ENCODE data around the gene RIN3.

DNA sequence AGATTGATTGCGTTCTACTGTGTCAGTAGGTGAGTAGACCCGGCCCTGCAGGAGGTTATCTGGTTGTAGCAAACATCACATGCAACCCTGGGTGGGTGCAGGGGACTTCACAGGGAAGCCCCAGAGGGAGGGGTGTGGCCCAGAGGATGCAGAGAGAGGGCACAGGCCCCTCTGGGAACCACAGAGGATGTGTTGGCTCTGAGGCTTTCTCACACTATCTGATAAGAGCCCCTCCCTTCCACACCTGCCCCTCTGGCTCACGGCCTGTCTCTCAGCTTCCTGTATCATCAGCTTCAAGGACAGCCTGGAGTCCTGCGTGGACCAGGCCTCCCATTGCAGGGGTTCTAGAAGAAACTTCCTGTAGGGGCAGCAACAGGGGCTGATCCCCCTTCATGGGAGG, 101.9 kb downstream of the RIN3 start:
- TF ChIP-seq CTCF (IDR thresholded peaks at IDR 0.05), result no peak
- TF ChIP-seq POLR2A (IDR thresholded peaks at IDR 0.05), result no peak

All from Peyer's patch (tissue), 4 donors.